Urothelium cell line (cell line): ENCODE results near the gene SLC39A11.
A peak's percentile ranks its signal among the peaks of the same experiment; 100 is the strongest.
"Not testable (repeated sequence)": the region's sequence is repeated elsewhere in the genome, so short reads cannot be mapped to it uniquely, and the experiment has no call there.

Source experiments
- DNase-seq: peaks from one replicate; pipeline ENCODE4 v3.0.0; 2011; ENCODE audit warnings: low spot score, mixed read lengths
- FAIRE-seq: peaks from 2 replicates; lab custom pipeline; 2011; peaks lifted over from hg19 to GRCh38; lab: Jason Lieb, UNC

SLC39A11 gene

DNA sequence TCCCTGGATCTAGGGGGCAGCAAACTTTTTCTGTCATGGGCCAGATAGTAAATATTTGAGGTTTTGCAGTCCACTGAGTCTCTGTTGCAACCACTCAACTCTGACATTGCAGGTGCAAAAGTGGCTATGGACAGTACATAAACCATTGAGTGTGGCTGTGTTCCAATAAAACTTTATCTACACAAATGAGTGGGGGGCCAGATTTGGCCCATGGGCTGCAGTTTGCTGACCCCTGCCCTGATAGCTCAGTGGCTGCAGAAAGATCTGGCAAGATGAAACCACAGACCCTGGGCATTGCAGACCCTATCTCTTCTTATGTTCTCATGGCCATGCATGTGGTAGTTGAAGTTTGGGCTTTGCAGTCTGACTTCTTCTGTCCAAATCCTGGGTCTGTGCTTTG, 440.5 kb downstream of the SLC39A11 start:
- DNase-seq: no peak
- no peak for FAIRE-seq

DNA sequence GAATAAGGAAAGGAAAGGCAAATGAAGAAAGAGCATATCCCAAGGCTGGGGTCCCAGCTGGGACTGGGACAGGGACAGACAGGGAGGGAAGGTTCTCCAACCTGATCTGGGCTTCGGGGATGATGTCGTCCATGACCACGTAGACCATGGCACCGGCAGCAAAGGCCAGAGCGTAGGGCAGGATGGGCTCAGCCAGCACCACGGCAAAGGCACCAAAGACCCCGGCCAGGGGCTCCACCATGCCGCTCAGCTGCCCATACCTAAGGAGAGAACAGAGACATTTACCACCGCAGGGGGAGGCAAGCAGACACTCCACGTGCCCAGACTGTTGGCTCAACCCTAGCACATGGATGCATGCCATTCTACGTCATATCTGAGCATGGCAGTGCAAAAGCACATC, 443.8 kb downstream of the SLC39A11 start:
- DNase-seq (no peak), FAIRE-seq (peak; percentile 94)

DNA sequence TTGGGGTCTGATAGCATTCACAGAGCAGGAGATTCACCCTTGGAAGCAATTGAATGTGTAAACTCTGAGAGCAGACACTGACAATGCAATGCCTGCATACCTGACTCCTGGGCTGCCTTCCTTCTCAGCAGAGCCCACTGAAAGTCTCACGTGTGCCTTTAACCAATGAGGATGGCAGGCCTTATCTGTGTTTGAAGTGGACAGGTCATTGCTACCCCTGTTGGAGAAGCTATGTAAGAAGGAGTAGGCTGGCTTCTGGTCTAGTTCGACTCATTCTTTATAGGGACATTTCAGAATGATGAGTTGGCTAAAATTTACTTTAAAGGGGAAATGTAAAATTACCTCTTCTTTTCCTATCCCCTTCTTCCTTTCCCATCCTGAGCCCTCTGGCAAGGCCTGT, 446.3 kb downstream of the SLC39A11 start:
- FAIRE-seq (peak; percentile 40), DNase-seq (no peak)

DNA sequence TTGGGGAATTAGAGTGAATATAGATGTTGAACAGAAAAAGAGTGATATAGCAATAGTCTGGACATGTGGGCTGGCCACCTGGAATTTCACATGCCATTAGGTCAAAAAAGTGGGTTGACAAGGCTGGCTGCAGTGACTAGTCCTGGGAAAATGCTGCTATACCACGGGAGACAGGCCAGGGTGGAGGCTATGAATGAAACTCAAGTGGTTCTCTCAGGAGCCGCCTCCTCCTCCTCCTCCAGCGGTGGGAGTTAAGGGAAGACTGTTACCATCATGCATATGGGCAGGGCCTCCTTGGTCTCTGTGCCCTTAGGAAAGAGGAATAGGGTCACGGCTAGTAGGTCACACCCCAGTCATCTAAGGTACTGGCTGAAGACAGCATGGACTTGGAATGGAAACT, 448.0 kb downstream of the SLC39A11 start:
- FAIRE-seq (peak; percentile 20), DNase-seq (no peak)

DNA sequence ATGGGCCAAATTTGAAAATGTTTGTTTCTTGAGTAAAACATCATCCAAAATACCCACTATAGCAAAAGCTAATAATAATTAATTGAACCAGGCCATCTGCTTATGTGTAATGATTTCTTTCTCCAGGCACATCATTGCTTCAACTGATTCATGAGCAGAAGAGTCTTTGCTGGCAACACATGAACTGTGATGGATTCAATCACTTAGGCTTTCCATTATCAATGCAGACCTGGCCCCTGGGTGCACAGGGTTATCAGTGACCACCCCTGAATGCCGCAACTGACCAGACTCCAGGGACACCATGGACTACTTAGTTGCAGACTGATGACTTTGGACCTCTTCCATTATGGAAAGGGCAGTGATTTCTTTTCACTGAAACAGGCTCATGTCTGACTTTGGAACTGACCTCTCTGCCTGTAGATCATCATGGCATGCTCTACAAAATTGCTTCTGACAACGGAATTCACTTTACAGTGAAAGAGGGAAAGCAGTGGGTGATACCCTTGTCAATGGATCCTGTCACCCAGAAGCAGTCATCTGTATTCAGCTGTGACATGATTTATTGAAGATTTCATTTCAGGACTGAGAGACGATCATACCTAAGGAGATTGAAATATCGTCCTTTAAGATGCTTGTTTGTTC, 448.8 kb downstream of the SLC39A11 start:
- FAIRE-seq: no peak
- no peak for DNase-seq

DNA sequence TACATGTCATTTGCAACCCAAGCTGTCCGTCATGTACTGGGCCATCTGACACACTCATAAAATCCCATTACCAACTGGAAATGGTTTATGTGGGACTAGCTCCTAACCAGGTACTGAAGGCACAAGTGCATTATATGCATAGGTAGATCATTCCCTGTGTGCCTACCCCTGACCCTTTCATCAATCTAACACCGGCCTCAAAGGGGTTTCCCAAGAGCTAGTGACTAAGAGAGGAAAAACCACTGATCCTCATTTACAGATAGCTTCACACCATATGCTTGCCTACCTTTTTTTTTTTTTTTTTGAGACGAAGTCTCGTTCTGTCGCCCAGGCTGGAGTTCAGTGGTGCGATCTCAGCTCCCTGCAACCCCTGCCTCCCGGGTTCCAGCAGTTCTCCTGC, 449.8 kb downstream of the SLC39A11 start:
- DNase-seq (no peak), FAIRE-seq (no peak)

DNA sequence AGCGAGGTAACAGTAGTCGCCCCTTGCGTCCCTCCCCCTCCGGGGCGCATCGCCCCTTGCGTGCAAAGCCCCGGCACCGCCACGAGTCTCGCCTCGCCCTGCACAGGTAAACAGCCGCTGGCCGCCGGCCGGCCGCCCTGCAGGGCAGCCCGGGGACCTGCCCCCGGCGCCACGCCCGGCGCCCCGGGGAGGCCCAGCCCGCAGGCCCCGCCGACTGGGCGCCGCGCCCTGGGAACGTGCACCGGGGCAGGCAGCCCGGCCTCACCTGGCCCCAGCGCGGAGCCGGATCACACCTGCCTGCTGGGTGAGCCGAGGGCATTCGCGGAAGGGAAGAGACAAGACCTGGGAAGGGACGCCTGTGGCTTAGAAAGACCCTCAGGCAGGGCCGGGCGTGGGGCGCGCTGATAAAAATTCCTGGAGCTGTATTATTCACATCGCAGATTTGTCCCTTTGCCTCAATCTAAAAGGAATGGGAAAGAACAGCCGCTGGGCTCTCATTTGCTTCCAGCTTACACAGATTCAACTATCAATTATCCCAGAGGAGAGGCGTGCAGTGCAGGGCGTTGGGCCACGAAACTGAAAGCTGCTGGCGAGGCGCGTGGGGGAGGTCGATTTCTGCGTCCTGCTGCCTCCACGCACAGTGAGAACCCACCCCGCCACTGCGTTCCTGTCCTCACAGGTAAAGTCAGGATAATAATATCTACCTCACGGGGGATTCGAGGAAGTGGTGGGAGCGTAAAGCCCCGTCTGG, 451.9 kb downstream of the SLC39A11 start:
- DNase-seq (no peak), FAIRE-seq (no peak)

DNA sequence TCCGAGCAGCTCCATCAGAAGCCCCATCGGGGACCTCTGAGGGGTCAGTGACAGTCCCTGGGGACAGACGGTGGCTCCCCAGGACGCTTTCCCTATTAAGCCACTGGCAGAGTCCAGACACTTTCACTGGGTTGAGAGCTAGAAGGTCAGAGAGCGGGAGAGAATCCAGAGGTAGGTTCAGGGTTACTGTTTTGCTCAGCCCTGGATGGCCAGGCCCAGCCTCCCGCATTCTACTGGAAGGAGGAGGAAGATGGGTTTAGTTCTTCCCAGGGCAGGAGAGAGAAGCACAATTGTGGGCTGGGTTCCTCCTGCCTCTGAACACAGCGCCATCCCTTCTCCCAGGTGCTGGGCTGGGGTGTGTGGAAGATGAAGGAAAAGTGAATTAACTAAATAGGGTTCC, 452.8 kb downstream of the SLC39A11 start:
- DNase-seq: no peak
- no peak for FAIRE-seq

DNA sequence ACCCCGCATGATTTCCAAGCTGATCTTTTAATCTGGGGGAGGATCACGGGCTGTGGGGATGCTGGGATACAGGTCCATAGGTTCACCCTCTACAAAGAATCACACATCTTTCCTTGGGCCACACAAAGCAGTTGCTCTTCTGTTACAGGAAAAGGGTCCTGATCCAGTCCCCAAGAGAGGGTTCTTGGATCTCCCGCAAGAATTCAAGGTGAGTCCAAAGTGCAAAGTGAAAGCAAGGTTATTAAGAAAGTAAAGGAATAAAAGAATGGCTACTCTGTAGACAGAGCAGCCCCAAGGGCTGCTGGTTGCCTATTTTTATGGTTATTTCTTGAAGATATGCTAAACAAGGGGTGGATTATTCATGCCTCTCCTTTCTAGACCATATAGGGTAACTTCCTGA, 453.6 kb downstream of the SLC39A11 start:
- not testable (repeated sequence) for DNase-seq

DNA sequence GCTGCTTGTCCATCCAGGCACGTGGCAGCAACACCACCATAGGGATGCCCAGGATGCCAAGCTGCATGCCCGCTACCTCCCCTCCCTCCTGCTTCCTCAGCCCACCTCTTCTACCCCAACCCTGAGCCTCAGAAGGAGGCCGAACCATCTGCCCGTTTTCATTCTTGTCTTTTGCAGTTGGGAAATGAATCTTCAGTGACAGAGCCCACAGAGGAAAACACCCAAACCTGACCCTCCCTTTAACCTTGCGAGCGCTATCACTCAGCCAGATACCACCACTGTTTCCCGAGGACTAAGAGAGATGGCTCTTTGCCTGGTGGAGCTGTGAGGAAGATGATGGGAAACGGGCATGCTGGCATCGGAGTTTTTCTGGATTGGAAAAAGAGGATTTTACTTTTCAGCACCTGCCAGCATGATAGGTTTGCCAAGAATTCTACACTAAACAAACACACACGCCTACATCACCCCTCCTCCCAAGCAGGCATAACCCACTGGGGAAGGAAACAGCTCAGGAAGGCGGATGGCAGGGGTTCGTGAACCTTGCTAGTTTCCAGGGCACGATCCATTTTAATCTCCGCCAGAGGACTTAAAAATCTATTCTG, 457.4 kb downstream of the SLC39A11 start:
- DNase-seq: no peak
- FAIRE-seq: peak; percentile 68

More for the DNA sequence above, 453.6 kb downstream of the SLC39A11 start:
- FAIRE-seq: not testable (repeated sequence)

DNA sequence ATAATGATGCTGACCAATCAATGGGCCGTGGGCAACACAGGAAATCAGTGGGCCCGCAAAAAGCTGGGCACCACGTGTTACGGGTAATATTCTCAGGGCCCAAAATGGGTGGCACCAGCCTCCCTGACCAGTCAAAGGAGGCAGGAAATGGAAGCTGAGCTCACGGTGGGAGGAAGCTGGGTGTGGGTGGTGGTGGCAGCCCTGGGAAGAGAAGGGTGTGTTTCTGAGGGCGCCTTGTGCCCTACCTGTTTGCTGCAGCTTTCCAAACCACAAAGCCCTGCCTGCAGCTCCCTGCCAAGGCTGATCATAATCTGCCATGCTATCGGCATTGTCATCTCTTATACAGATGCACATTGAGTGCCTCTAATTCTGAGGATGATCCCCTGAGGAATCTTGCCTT, 457.9 kb downstream of the SLC39A11 start:
- FAIRE-seq (peak; percentile 79), DNase-seq (no peak)

DNA sequence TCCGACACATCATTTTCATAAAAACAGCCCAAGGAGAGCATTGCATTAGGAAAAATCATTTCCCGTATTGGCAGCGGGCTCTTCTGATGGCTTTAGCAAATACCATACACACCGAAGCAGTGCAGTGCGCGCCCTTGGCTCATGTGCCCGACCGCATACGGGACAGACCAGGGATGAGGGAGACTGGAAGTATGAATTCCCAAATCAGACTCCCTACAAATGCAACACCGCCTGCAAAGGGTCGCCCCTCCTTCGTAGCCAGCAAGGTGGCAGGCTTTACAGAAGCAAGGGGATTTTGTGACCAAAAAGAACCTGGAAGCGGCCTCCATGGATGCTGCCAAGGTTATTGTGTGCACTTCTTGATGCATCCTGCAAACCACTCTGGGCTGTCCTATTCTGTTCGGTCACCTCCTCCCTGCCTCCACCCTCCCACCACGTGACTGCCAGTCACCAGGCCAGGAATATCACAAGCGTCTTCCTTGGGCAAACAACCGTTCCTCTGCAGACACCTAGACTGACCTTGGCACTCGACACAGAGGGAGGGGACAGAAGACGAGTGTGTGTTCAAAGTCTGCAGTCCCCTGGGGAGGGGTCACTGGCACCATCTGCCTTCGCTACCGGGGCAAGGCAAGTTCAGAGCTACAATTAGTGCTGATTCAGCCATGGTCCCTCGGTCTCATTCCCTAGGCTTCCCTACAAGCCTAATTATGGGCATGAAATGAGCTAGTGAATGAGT, 460.4 kb downstream of the SLC39A11 start:
- DNase-seq: no peak
- peak; percentile 69 for FAIRE-seq

DNA sequence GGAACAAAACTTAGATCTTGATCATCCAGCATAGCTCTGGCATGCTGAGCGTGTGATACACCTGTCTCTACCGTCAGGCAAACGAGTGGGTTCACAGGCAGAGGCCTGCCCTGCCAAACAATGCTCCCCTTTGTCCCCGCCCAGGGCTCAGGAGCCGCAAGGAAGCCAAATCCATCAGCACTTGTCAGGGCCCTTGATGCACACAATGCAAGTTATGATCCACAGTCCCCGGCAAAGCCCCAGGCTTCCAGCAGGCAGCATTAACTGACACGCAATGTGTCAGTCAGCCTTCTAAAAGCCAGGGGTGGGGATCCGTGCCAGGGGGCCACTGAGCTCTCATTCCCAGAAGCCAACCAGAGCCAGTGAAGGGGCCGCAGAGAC, 460.9 kb downstream of the SLC39A11 start:
- DNase-seq (no peak), FAIRE-seq (no peak)

DNA sequence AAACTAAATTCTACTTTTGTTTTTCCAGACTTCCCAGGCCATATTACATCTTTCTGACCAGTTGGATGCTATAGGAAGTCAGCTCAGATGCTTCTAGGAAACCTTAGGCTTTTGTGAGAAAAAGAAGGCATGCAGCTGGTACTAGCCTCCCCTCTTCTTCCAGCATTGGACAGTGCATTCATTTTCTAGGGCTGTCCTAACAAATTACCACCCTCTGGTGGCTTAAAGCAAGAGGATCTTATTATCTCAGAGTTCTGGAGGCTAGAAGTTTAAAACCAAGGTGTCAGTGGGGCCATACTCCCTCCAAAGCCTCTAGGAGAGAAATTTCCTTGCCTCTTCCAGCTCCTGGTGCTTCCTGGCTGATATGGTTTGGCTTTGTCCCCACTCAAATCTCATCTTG, 467.8 kb downstream of the SLC39A11 start:
- FAIRE-seq: no peak
- DNase-seq: no peak

DNA sequence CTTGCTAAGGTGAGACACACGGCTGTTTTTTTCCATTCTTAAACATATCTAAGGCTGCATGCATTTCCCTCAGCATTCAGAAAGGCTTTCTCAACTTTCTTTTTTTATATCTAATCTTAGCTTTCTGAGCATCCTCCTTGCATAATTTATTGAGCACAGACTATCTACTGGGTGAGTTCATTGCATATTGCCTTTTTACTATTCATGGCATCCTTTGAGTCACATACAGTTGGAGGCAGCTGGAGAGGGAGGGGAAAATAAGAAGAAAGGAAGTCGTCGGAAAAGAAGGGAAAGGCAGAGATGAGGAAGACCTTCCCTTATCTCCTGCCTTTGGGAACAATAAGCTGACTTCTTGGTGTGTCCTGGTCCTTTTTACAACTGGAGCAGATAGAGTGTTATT, 468.3 kb downstream of the SLC39A11 start:
- peak; percentile 32 for FAIRE-seq
- DNase-seq: no peak

DNA sequence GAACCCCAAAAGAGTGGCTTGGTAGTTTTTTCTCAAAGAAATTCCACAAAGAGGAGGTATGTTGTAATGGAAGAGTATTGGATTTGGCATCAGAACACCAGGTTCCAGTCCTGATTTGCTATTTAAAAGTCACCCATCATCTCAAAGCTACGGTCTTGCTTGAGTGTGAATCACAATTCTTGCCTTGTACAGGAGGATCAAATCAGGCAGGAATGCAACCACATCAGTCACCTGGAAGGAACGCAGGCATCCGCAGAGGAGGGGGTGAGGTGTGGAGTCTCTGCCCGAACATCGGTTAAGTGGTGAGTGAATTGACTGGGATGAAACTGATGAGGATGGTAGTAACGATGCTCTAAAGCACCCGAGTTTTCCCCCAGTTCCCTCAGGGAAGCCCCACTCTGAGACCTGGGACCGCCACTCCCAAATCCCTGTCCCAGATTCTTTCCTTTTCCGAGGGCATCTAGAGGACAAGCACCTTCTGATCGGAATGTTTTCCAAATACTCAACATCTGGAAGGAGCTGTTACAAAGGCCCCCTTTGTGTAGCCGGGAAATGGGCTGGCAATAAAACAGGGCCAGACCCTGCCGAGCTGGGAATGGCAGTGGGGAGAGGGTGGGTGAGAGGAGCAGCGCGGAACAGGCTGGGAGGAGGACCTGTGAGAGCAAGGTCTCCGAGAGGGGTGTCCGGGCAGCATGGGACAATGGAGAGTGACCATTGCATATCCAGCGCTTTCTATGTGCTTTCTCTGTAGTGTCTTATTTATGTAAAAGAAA, 469.6 kb downstream of the SLC39A11 start:
- FAIRE-seq: peak; percentile 91

DNA sequence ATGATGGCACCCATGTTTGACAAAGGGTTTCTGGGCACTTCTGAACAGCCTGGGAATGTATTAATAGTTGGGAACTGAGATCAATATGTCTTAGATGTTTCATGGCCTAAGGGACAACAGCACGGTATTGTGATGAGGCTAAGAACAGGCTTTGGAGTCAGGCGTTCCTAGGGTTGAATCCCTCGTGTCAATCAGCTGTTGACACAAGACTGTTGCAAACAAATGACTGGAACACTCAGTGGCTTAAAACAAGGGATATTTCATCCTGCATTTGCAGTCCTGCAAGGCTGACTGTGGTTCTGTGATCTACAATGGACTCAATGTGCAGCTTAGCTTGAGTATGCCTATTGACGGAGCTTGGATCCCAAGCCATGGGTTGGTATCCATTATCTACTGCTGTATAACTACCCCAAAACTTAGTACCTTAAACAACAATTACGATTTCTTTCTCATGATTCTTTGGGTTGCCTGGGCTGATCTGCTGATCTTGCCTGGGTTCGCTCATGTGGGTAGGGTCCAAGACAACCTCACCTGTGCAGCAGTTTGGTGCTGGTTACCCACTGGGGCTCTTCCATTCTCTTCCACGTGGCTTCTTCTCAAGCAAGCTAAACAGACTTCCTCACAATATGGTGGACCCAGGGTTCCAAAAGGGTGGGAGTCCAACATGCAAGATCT, 472.4 kb downstream of the SLC39A11 start:
- FAIRE-seq (peak; percentile 83), DNase-seq (no peak)

More for the DNA sequence above, 469.6 kb downstream of the SLC39A11 start:
- DNase-seq: peak; percentile 96

DNA sequence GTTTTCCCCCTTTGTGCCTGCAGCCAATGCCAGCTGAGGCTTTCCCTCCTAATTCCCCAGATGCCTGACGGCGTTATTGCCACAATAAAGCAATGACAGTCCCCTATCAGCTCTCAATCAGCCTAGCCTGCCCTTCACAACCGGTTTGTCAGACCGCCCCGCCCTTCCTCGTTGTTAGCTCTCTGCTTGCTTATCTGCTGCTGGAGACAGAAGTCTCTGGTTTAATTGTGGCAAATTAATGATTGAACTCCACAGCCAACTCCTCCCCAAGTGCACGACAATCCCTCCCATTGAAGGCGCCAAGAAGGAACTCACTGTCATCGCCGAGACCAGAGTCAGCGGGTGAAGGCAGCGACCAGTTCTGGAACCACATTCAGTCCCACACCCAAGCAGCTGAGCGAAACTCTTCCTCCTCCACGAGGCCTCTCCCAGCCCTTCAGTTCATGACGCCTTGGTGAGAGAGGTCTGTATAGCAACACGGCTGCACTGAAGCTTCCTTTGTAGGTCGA, 474.4 kb downstream of the SLC39A11 start:
- DNase-seq: no peak
- FAIRE-seq: peak; percentile 27

DNA sequence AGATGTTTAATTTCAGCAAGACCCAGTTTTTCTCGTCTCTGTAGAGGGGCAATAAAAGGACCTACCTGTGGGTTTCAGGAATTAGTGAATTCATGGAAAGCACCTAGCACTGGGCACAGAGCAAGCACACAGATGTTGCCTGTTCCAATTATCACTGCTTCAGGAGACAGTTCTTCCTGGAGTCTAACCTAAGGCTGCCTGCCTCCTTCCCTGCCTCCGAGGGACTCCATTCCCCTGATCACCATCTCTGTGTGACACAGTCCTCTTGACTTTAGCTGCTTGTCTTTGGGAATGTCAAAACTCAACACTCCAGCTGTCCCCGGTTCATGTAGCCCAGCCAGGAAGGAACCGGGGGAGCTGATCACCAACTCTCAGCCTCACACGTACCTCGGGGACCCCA, 474.9 kb downstream of the SLC39A11 start:
- DNase-seq (no peak), FAIRE-seq (no peak)

DNA sequence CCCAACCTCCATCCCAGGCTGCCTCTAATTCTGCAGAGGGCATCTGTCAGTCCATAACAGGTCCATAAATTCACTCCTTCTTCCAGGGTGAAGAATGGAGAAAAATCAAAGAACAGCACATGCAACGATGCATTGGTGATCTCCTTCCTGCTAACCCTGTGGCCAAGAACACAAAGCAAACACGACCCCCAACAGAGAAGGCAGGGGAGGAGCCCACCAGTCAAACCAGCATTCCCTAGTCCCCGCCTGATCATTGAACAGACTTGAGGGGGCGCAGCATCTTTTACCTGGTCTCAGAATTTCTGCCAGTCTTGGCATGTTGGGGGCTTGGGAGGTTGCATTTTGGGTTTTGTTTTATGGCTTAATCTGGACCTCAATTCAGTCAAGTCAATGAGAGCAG, 476.0 kb downstream of the SLC39A11 start:
- no peak for DNase-seq
- no peak for FAIRE-seq
